ENCODE data around the gene IL20RB. TPM values are rescaled to one million over a fixed set of nuclear protein-coding genes. Genes with fewer than 3 reads are reported as not detected.

IL20RB gene
- total and polyA plus RNA-seq, 2 of the 4 experiments (the other 2 are of a cell fraction) = 0.72 to 0.97 TPM

- peaks cover 5% of the 10 kb centered on the region; the same call in 1 of the 2 replicates for H3K9me1 ChIP-seq (ENCODE audit: insufficient read depth, low read length)
- H2AFZ ChIP-seq (replicated peaks; ENCODE audit: low read length, poor library complexity) = no peak overlapping the region
- H3K9me3 ChIP-seq (ENCODE audit: control insufficient read depth, insufficient read depth, low read length) = no peaks in the 10 kb centered on the region
- no peaks in the 10 kb centered on the region for H3K79me1 ChIP-seq (ENCODE audit: low read depth in 1 of 2, low read length in 2 of 2)
- H3K36me3 ChIP-seq (ENCODE audit: control insufficient read depth, insufficient read depth, low read length) = no peaks in the 10 kb centered on the region
- no peak for DNase-seq
- peaks cover 11% of the 10 kb centered on the region for H3K4me1 ChIP-seq (ENCODE audit: control insufficient read depth, insufficient read depth, low read length)
- H2BK15ac ChIP-seq (ENCODE audit: low read depth, low read length) = no peak overlapping the region
- BruUV-seq (replicated peaks) = no TSS peak
- ATAC-seq (ENCODE audit: low read depth) = no peak
- no peak overlapping the region for H4K8ac ChIP-seq (ENCODE audit: low read depth in 2 of 2, low read length in 2 of 2)
- H4K20me1 ChIP-seq (ENCODE audit: insufficient read depth, low read length) = no peaks in the 10 kb centered on the region
- no peaks in the 10 kb centered on the region for H3K27me3 ChIP-seq (ENCODE audit: control insufficient read depth, insufficient read depth, low read length)
- in situ Hi-C loops (cut with MboI; ENCODE audit: low sequenced_read_pairs) (no loop called here), dilution Hi-C loops (cut with HindIII; ENCODE audit: low sequenced_read_pairs, unreplicated experiment) (no loop called here), intact Hi-C loops (cut with micrococcal nuclease) (no loop called here)
- H3K4ac ChIP-seq (ENCODE audit: low read depth, low read length) = no peak overlapping the region
- H3K4me2 ChIP-seq (ENCODE audit: low read depth, low read length) = no peak overlapping the region
- H3K23ac ChIP-seq (ENCODE audit: low read depth, low read length) = no peak overlapping the region
- no peak overlapping the region for H3K18ac ChIP-seq (ENCODE audit: low read depth, low read length)
- no peak overlapping the region for H3K4me3 ChIP-seq (ENCODE audit: insufficient read depth, low read depth, low read length)
- H4K91ac ChIP-seq (ENCODE audit: insufficient read depth, low read depth, low read length) = no peak overlapping the region
- H3K9ac ChIP-seq (ENCODE audit: low read depth, low read length) = no peak overlapping the region
- ChIA-PET CTCF (no interaction called here), POLR2A (ENCODE audit: unreplicated experiment) (no interaction called here)
- H3K14ac ChIP-seq (replicated peaks; ENCODE audit: low read depth, low read length) = no peak overlapping the region
- no peak overlapping the region for H3K56ac ChIP-seq (ENCODE audit: extremely low read depth, insufficient read depth, low read length)
- WGBS, 2 experiments (ENCODE audit: extremely low coverage in 2 of 2, insufficient read length in 1 of 2) = 100% methylated on average over 1 of the region's 4 CpGs; no CpG with 5 or more reads in 1 of the 2 experiments
- no peak for TF ChIP-seq MAFK (IDR thresholded peaks at IDR 0.05; ENCODE audit: low read depth, low read length)
- no peak for TF ChIP-seq POLR2A (IDR thresholded peaks at IDR 0.05; ENCODE audit: low read depth, low read length)
- no peak for TF ChIP-seq CHD1 (IDR thresholded peaks at IDR 0.05; ENCODE audit: low read depth, low read length)
- no peak overlapping the region for H3K27ac ChIP-seq (ENCODE audit: insufficient read depth, low read length)
- H2BK120ac ChIP-seq (ENCODE audit: low read depth, low read length) = no peak overlapping the region
- H2BK5ac ChIP-seq (ENCODE audit: low read depth, low read length, poor library complexity, severe bottlenecking) = no peak overlapping the region
- H2AK9ac ChIP-seq (replicated peaks; ENCODE audit: low read depth, low read length, poor library complexity) = no peak overlapping the region
- H2AK5ac ChIP-seq (ENCODE audit: low read depth, low read length) = no peak overlapping the region
- H4K5ac ChIP-seq (ENCODE audit: low read depth, low read length) = no peak overlapping the region
- H2BK20ac ChIP-seq (ENCODE audit: low read depth, low read length) = no peak overlapping the region
Observed at GRCh38 chr3:136982520-136983138, 24.8 kb downstream of the IL20RB start.

Data from IMR-90 (cell line).